ENCODE measurements around the gene MAPK10.

GRCh38 chr4:86013621-86014020, 346.2 kb downstream of the MAPK10 start:
- TF ChIP-seq CTCF (optimal IDR thresholded peaks at IDR 0.05 in 1 of 3, IDR thresholded peaks at IDR 0.05 in 1 of 3, conservative IDR thresholded peaks at IDR 0.05 in 1 of 3; ENCODE audit: extremely low read depth in 1 of 3, insufficient read depth in 2 of 3, low read length in 3 of 3) (no peak), EZH2 (IDR thresholded peaks at IDR 0.05; ENCODE audit: low read length) (no peak)

All from keratinocyte (primary cell).